GM19397 (cell line): ENCODE results near the gene FLNB.
"Not testable (repeated sequence)": the region's sequence is repeated elsewhere in the genome, so short reads cannot be mapped to it uniquely, and the experiment has no call there.

Experiments
- ATAC-seq: cut with Tn5 transposase; IDR thresholded peaks from one replicate; pipeline ENCODE4 v1.9.1; 2021; ENCODE audit warnings: mild to moderate bottlenecking, moderate library complexity; ENCODE audit not compliant: unreplicated experiment

Gene FLNB

GRCh38 chr3:57978316-57978715, 29.9 kb upstream of the FLNB start:
- no peak for ATAC-seq

GRCh38 chr3:57980416-57980815, 27.8 kb upstream of the FLNB start:
- ATAC-seq = no peak

GRCh38 chr3:57981483-57982087, 26.6 kb upstream of the FLNB start:
- no peak for ATAC-seq

GRCh38 chr3:57982561-57983243, 25.5 kb upstream of the FLNB start:
- no peak for ATAC-seq

GRCh38 chr3:57983734-57984518, 24.3 kb upstream of the FLNB start:
- ATAC-seq = peak; percentile 99

GRCh38 chr3:57985176-57985983, 22.8 kb upstream of the FLNB start:
- no peak for ATAC-seq

GRCh38 chr3:57985984-57986246, 22.3 kb upstream of the FLNB start:
- ATAC-seq = no peak

GRCh38 chr3:57986261-57986660, 22.0 kb upstream of the FLNB start:
- no peak for ATAC-seq

- not testable (repeated sequence) for ATAC-seq
Measured at GRCh38 chr3:57989198-57989597, 19.0 kb upstream of the FLNB start.

- ATAC-seq = no peak
Measured at GRCh38 chr3:57989646-57990045, 18.6 kb upstream of the FLNB start.

- no peak for ATAC-seq
Measured at GRCh38 chr3:57992452-57993213, 15.6 kb upstream of the FLNB start.

- ATAC-seq = no peak
Measured at GRCh38 chr3:57998366-57999283, 9.6 kb upstream of the FLNB start.

- no peak for ATAC-seq
Measured at GRCh38 chr3:57999417-58000115, 8.7 kb upstream of the FLNB start.

- no peak for ATAC-seq
Measured at GRCh38 chr3:58000306-58001085, 7.7 kb upstream of the FLNB start.

- ATAC-seq = no peak
Measured at GRCh38 chr3:58001086-58001467, 7.1 kb upstream of the FLNB start.

GRCh38 chr3:58001979-58002378, 6.2 kb upstream of the FLNB start:
- no peak for ATAC-seq

- no peak for ATAC-seq
Measured at GRCh38 chr3:58003093-58003492, 5.1 kb upstream of the FLNB start.

GRCh38 chr3:58004973-58005372, 3.2 kb upstream of the FLNB start:
- ATAC-seq = no peak
